Right lobe of liver (tissue), 6 donors: Measurements from ENCODE around the gene SFI1. TPM values are rescaled to one million over a fixed set of nuclear protein-coding genes. Genes with fewer than 3 reads are reported as not detected.

ENCODE experiments used
- ATAC-seq, 4 donors: fragments of 200-7000 bp; cut with Tn5 transposase; one replicate each; pipeline ENCODE4 v1.9.1; 2020; ENCODE audit warnings: mild to moderate bottlenecking in 4 of 4, moderate library complexity in 4 of 4
- DNase-seq, 3 donors: peaks; one replicate each; pipeline ENCODE4 v3.0.0-alpha.2; 2020
- H3K27ac ChIP-seq, 3 donors: fragments of 200-600 bp; one replicate each; pipeline ENCODE4 v1.8.0; 2022
- H3K27me3 ChIP-seq, 2 donors: fragments of 200-600 bp; one replicate each; pipeline ENCODE4 v1.8.0; 2022
- H3K36me3 ChIP-seq, 4 donors: fragments of 200-600 bp; sonication (generic) in 1 of 4; one replicate each; pipeline versions ENCODE4 v1.5.1 to v1.8.0; 2017 to 2022; ENCODE audit warnings: control low read depth in 1 of 4
- H3K4me1 ChIP-seq, 4 donors: fragments of 200-600 bp; sonication (generic) in 1 of 4; one replicate each; pipeline versions ENCODE4 v1.5.1 to v1.8.0; 2017 to 2022; ENCODE audit warnings: control low read depth in 1 of 4
- H3K4me3 ChIP-seq, 3 donors: fragments of 200-600 bp; one replicate each; pipeline ENCODE4 v1.8.0; 2022
- H3K9me3 ChIP-seq, 4 donors: fragments of 200-600 bp; sonication (generic) in 1 of 4; one replicate each; pipeline versions ENCODE4 v1.5.1 to v1.8.0; 2017 to 2022; ENCODE audit warnings: control low read depth in 1 of 4
- POLR2A ChIP-seq: fragments of 450-650 bp; IDR thresholded peaks from one replicate; pipeline ENCODE4 v1.6.1; 2017; ENCODE audit warnings: antibody characterized with exemption, mild to moderate bottlenecking
- WGBS: methylation state at CpG from one replicate; pipeline ENCODE4 v1.1.6; 2018; ENCODE audit warnings: low coverage, low lambda C conversion rate; ENCODE audit not compliant: insufficient coverage; ENCODE audit errors: missing lambda C conversion rate; 5-methylcytosine and 5-hydroxymethylcytosine counted together
- intact Hi-C, 2 donors: fragments of 100-400 bp; cut with DNase I; formaldehyde crosslinking; loops; one replicate each; pipeline versions ENCODE4 v1.11.2 to v1.14.1; 2022
- total RNA-seq, 6 experiments: library from RNA; depleted of rRNA in 2 of 6; stranded (reverse); fragments of >200 nt in 2 of 6; fragmentation: NEBNext Ultra II Directional in 3 of 6; extraction: Animal tissue kit (Norgen Biotek cat#: 25700) in 3 of 6; gene quantifications; one replicate each; pipeline versions ENCODE4 v1.1.0 to v1.2.4, GENCODE V29; 2016 to 2023
- TF ChIP-seq, protein P1 (sequence below), 4 donors: fragments of 200-600 bp in 3 of 4; fragments of 450-650 bp in 1 of 4; IDR thresholded peaks; one replicate each; pipeline versions ENCODE4 v1.5.1 to v1.8.0; 2016 to 2022; ENCODE audit warnings: antibody characterized with exemption in 4 of 4, mild to moderate bottlenecking in 2 of 4
- donor health status: DM: no; HTN: yes; CAD: no.
- donor health status: DM: no; HTN: no; CAD: no.
- donor health status: DM: no; HTN: no; CAD: no.
- donor health status: DM: no; HTN: yes; CAD: no.
- donor health status: DM: no; HTN: yes; CAD: no.

The SFI1 gene
- total RNA-seq, 6 experiments from 2014 or later, result 7.0 to 14.0 (median 8.7) TPM

DNA sequence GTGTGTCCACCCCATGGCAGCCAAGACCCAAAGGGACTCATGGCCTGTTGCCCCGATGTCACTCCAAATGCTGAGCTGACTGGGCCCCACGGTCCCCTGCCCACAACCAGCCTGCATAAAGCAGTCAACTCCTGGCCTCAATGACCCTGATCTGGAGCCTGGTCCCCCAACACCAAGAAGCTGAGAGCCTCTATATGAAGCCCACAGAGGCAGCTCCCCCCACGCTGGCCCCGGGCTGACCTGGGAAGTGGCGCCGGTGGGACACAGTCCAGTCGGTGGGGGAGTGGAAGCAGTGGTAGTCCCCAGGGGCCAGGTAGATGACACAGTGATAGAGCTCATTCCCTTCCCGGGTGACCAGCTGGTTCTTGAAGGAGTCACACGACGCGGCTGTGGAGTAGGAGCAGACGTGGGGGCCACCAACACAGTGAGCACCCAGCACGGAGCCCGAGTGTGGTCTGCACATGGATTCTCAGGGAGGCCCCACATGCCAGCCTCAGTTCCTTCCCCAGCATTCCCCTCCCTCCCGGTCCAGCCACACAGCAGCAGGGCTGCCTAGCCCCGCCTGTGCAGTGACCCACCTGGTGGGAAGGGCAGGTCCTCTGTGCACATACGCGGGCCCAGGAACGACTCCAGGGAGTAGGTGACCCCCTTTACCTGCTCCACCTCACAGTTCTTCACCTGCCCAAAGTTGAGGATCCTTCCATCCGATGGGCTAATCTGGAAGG, 124.6 kb downstream of the SFI1 start:
- ATAC-seq, result no peak
- H3K36me3 ChIP-seq, result peaks cover 0 to 44% (median 10%) of the 10 kb centered on the region in 4 donors
- H3K9me3 ChIP-seq, result no peaks in the 10 kb centered on the region
- intact Hi-C loops, result loop anchor here in 1 of 2 donors (10.0 kb wide), 1 partner anchor 56 kb away; no protein-coding TSS in a partner anchor
- no peak for TF ChIP-seq POLR2A
- TF ChIP-seq, protein P1, sequence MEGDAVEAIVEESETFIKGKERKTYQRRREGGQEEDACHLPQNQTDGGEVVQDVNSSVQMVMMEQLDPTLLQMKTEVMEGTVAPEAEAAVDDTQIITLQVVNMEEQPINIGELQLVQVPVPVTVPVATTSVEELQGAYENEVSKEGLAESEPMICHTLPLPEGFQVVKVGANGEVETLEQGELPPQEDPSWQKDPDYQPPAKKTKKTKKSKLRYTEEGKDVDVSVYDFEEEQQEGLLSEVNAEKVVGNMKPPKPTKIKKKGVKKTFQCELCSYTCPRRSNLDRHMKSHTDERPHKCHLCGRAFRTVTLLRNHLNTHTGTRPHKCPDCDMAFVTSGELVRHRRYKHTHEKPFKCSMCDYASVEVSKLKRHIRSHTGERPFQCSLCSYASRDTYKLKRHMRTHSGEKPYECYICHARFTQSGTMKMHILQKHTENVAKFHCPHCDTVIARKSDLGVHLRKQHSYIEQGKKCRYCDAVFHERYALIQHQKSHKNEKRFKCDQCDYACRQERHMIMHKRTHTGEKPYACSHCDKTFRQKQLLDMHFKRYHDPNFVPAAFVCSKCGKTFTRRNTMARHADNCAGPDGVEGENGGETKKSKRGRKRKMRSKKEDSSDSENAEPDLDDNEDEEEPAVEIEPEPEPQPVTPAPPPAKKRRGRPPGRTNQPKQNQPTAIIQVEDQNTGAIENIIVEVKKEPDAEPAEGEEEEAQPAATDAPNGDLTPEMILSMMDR (IDR thresholded peaks at IDR 0.05), result no peak
- no peak overlapping the region for H3K4me3 ChIP-seq
- H3K27ac ChIP-seq, result no peak overlapping the region
- H3K27me3 ChIP-seq, result no peaks in the 10 kb centered on the region
- WGBS, result 60% methylated on average over 2 of the region's 20 CpGs
- peaks cover 0 to under 1% (median 0%) of the 10 kb centered on the region in 4 donors for H3K4me1 ChIP-seq
- no peak for DNase-seq

DNA sequence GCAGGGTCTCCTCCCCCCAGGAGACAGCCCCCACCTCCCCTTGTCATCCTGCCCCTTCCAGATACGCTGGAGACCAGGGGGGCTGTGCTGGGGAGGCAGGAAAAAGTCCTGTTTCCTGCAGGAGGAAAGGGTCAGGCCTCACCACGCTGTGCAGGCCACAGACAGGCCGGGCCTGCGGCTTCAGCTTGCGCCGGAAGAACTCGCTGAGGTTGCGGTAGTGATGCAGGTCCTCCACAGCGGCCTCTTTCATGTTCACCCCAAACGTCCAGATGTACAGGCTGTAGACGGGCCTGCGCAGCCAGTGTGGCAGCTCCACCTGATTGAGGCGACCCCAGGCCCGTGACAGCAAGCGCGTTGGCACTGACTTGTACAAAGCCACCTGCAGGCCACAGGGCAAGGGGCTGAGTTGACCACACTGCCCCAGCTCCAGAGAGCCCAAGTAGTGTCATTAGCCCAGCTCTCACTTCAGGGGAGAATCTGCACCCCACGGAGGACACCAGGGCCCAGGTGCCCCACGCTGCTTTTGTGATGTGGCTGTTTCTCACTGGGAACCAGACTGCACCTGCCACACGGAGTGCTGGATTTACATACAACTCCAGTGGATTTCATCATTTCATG, 125.3 kb downstream of the SFI1 start:
- DNase-seq (no peak), ATAC-seq (no peak)
- Histone ChIP-seq H3K27me3 (no peaks in the 10 kb centered on the region), H3K4me3 (no peak overlapping the region), H3K36me3 (peaks cover 0 to 44% (median 10%) of the 10 kb centered on the region in 4 donors), H3K27ac (no peak overlapping the region), H3K9me3 (no peaks in the 10 kb centered on the region), H3K4me1 (peaks cover 0 to 7% (median under 1%) of the 10 kb centered on the region in 4 donors)
- no peak for TF ChIP-seq POLR2A
- TF ChIP-seq, protein P1 (IDR thresholded peaks at IDR 0.05), result no peak
- intact Hi-C loops, result loop anchor here in 1 of 2 donors (10.0 kb wide), 1 partner anchor 57 kb away; no protein-coding TSS in a partner anchor
- WGBS, result 67% methylated on average over 1 of the region's 19 CpGs

DNA sequence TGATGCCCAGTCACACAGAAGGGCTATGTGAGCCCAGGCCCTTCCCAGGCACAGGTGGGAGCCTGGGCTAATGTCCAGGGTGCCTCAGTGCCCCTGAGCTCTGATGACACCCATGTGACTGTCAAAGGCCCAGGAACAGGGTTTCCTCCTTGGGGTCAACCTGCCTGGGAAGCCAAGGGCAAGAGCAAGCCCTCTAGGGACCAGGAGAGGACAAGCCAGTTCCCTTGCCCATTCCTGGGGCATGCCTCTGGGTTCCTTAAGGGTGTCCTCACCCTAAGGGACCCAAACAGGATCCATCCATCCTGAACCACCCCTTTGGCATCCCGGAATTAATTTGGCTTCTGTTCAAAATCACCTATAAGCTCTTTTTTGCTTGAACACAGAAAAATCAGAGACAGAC, 126.6 kb downstream of the SFI1 start:
- no peak for ATAC-seq
- no peak for DNase-seq
- H3K27me3 ChIP-seq, result no peaks in the 10 kb centered on the region
- intact Hi-C loops, result loop anchor here in 1 of 2 donors (10.0 kb wide), 1 partner anchor 58 kb away; no protein-coding TSS in a partner anchor
- TF ChIP-seq, protein P1 (IDR thresholded peaks at IDR 0.05), result no peak
- TF ChIP-seq POLR2A, result no peak
- H3K4me3 ChIP-seq, result no peak overlapping the region
- H3K9me3 ChIP-seq, result no peaks in the 10 kb centered on the region
- peaks cover 0 to 37% (median 8%) of the 10 kb centered on the region in 4 donors for H3K36me3 ChIP-seq
- no peak overlapping the region for H3K27ac ChIP-seq
- 80% methylated on average over 1 of the region's 1 CpG for WGBS
- H3K4me1 ChIP-seq, result peaks cover 0 to 16% (median 2%) of the 10 kb centered on the region in 4 donors

DNA sequence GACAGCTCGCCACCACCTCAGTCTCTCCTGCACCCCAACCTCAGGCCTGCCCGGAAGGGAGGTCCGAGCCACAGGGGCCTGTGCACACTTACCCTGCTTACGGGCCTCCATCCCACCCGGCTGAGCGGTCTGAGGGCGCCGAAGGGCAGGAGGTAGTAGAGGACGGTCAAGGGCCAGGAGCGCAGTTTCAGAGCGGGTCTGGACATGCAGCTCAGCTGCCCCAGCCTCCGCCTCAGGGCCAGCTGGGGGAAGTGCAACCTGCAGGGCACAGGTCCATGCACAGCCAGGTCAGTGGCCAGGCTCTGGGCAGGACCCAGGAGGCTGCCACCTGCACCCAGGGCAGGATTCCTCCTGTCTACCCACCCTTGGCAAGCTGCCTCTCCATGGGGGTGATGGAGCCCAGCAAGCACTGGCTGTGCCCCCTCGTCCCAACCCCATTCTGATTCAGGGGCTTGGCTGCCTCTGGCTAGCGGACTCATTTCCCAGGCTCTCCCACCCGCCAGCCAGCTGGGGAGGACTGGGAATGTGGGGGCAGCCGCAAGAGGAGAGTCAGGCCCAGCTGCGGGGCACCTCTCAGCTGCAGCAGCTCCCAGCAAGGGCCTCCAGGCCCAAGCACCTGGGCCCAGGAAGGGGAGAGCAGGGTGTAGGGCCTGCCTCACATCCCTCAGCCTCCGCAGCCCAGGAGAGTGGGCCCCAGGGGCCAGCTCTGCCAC, 127.4 kb downstream of the SFI1 start:
- Histone ChIP-seq H3K9me3 (no peaks in the 10 kb centered on the region), H3K27me3 (no peaks in the 10 kb centered on the region), H3K27ac (no peak overlapping the region), H3K36me3 (peaks cover 0 to 31% (median 7%) of the 10 kb centered on the region in 4 donors), H3K4me1 (peaks cover 0 to 16% (median 2%) of the 10 kb centered on the region in 4 donors), H3K4me3 (no peak overlapping the region)
- intact Hi-C loops, result loop anchor here in 1 of 2 donors (10.0 kb wide), 1 partner anchor 59 kb away; no protein-coding TSS in a partner anchor
- ATAC-seq, result peak in 1 of 4 donors; percentile 2
- TF ChIP-seq, protein P1 (IDR thresholded peaks at IDR 0.05), result no peak
- TF ChIP-seq POLR2A, result no peak
- 83% methylated on average over 3 of the region's 18 CpGs for WGBS
- DNase-seq, result no peak
